Spleen (tissue), 11 donors: ENCODE data around the gene WDR4. TPM values are rescaled to one million over a fixed set of nuclear protein-coding genes. Genes with fewer than 3 reads are reported as not detected.
"Not testable (repeated sequence)": the region's sequence is repeated elsewhere in the genome, so short reads cannot be mapped to it uniquely, and the experiment has no call there.

Experiments
- DNase-seq: peaks from one replicate; pipeline ENCODE4 v3.0.0-alpha.2; 2020
- H3K27ac ChIP-seq, 8 donors: fragments of 200-600 bp; sonication (generic) in 7 of 8; 1 replicate in 4 of 8; 2 replicates in 4 of 8; pipeline versions ENCODE4 v1.5.0 to v1.8.0; 2016 to 2021; ENCODE audit warnings: inconsistent platforms in 4 of 8, mild to moderate bottlenecking in 4 of 8, moderate library complexity in 1 of 8
- H3K27me3 ChIP-seq, 7 donors: fragments of 200-600 bp; sonication (generic) in 6 of 7; replicated peaks in 1 of 7; 1 replicate in 4 of 7; 2 replicates in 3 of 7; pipeline versions ENCODE4 v1.5.0 to v1.8.0; 2016 to 2021; ENCODE audit warnings: inconsistent platforms in 3 of 7, mild to moderate bottlenecking in 1 of 7
- H3K36me3 ChIP-seq, 6 donors: fragments of 200-600 bp; sonication (generic) in 5 of 6; 1 replicate in 4 of 6; 2 replicates in 2 of 6; pipeline versions ENCODE4 v1.5.0 to v1.8.0; 2016 to 2021; ENCODE audit warnings: inconsistent platforms in 2 of 6
- H3K4me1 ChIP-seq, 6 donors: fragments of 200-600 bp; sonication (generic) in 5 of 6; 1 replicate in 3 of 6; 2 replicates in 3 of 6; pipeline versions ENCODE4 v1.5.0 to v1.8.0; 2016 to 2021; ENCODE audit warnings: inconsistent platforms in 3 of 6
- H3K4me3 ChIP-seq, 8 donors: fragments of 200-600 bp; sonication (generic) in 7 of 8; 1 replicate in 4 of 8; 2 replicates in 4 of 8; pipeline versions ENCODE4 v1.5.0 to v1.8.0; 2016 to 2021; ENCODE audit warnings: inconsistent platforms in 4 of 8, mild to moderate bottlenecking in 4 of 8, moderate library complexity in 2 of 8
- H3K9me3 ChIP-seq, 8 donors: fragments of 200-600 bp; sonication (generic) in 7 of 8; 1 replicate in 4 of 8; 2 replicates in 4 of 8; pipeline versions ENCODE4 v1.5.0 to v1.8.0; 2016 to 2021; ENCODE audit warnings: inconsistent platforms in 4 of 8
- CTCF ChIP-seq, 11 experiments: fragments of 200-600 bp in 7 of 11; fragments of 450-650 bp in 4 of 11; sonication (generic) in 4 of 11; IDR thresholded peaks in 8 of 11; conservative IDR thresholded peaks in 3 of 11; 1 replicate in 7 of 11; 2 replicates in 4 of 11; pipeline versions ENCODE4 v1.4.0 to v1.8.0; 2016 to 2021; ENCODE audit warnings: antibody characterized with exemption in 11 of 11, inconsistent platforms in 4 of 11, mild to moderate bottlenecking in 1 of 11
- POLR2A ChIP-seq, 3 donors: fragments of 450-650 bp; IDR thresholded peaks; one replicate each; pipeline ENCODE4 v1.5.1; 2017; ENCODE audit warnings: antibody characterized with exemption in 3 of 3, mild to moderate bottlenecking in 1 of 3
- POLR2AphosphoS5 ChIP-seq, 3 donors: sonication (generic); formaldehyde crosslinking; IDR thresholded peaks; one replicate each; pipeline ENCODE4 v1.5.1; 2017; ENCODE audit warnings: antibody characterized with exemption in 3 of 3
- WGBS, 5 donors: extraction: QIAGEN DNeasy Blood & Tissue Kit in 3 of 5; methylation state at CpG; one replicate each; pipeline versions ENCODE4 v1.1.5 to v1.1.7; 2013 to 2018; 5-methylcytosine and 5-hydroxymethylcytosine counted together
- intact Hi-C: fragments of 100-400 bp; cut with DNase I; formaldehyde crosslinking; loops from one replicate; pipeline ENCODE4 v1.15.0; 2023; ENCODE audit warnings: low total_unique reads
- polyA plus RNA-seq, 3 donors: library from polyadenylated mRNA; stranded (reverse); fragments of 200-250 nt; gene quantifications; one replicate each; pipeline ENCODE4 v1.2.1, GENCODE V29; 2013
- total RNA-seq, 7 donors: library from RNA; depleted of rRNA in 3 of 7; stranded (reverse); fragments of >200 nt in 3 of 7; fragmentation: NEBNext Ultra II Directional in 4 of 7; extraction: Animal tissue kit (Norgen Biotek cat#: 25700) in 4 of 7; gene quantifications; one replicate each; pipeline versions ENCODE4 v1.1.0 to v1.2.1, GENCODE V29; 2016 to 2021
- donor health status: healthy with polysubstance abuse.
- donor health status: DM: no; HTN: no; CAD: no; lungs with moderate emphysema.
- donor health status: DM: no; HTN: no; CAD: no.
- donor health status: Bipolar disorder and iron deficiency.
- donor health status: healthy.
- donor health status: DM: no; HTN: no; CAD: no.
- donor health status: DM: yes; HTN: yes; CAD: no.

The WDR4 gene
- total and polyA plus RNA-seq, 10 donors, result 6.1 to 31.3 (median 18.5) TPM

GRCh38 chr21:42849759-42850412, 29.5 kb downstream of the WDR4 start:
- peak; percentile 52 for DNase-seq
- 92 to 96% (median 95%) methylated on average over 27 to 29 of the region's 29 CpGs for WGBS, 5 donors
- H3K9me3 ChIP-seq, result no peaks in the 10 kb centered on the region
- no peaks in the 10 kb centered on the region for H3K27me3 ChIP-seq
- peaks cover 0 to 9% (median 1%) of the 10 kb centered on the region in 6 donors for H3K4me1 ChIP-seq
- no peak overlapping the region for H3K27ac ChIP-seq
- no peak for TF ChIP-seq POLR2AphosphoS5 (IDR thresholded peaks at IDR 0.05)
- TF ChIP-seq CTCF (IDR thresholded peaks at IDR 0.05 in 8 of 11, conservative IDR thresholded peaks at IDR 0.05 in 3 of 11), result no peak
- no peak for TF ChIP-seq POLR2A (IDR thresholded peaks at IDR 0.05)
- peaks cover 2 to 94% (median 86%) of the 10 kb centered on the region in 6 donors for H3K36me3 ChIP-seq
- H3K4me3 ChIP-seq, result no peak overlapping the region
- intact Hi-C loops, result no loop called here

GRCh38 chr21:42848932-42849758, 30.2 kb downstream of the WDR4 start:
- H3K36me3 ChIP-seq, result peaks cover 2 to 94% (median 85%) of the 10 kb centered on the region in 6 donors
- H3K27me3 ChIP-seq, result no peaks in the 10 kb centered on the region
- TF ChIP-seq CTCF (IDR thresholded peaks at IDR 0.05 in 8 of 11, conservative IDR thresholded peaks at IDR 0.05 in 3 of 11) (no peak), POLR2AphosphoS5 (IDR thresholded peaks at IDR 0.05) (peak in 1 of 3 donors; percentile 16), POLR2A (IDR thresholded peaks at IDR 0.05) (no peak)
- H3K4me3 ChIP-seq, result no peak overlapping the region
- intact Hi-C loops, result no loop called here
- no peak overlapping the region for H3K27ac ChIP-seq
- H3K4me1 ChIP-seq, result peaks cover 0 to 15% (median 2%) of the 10 kb centered on the region in 6 donors
- no peaks in the 10 kb centered on the region for H3K9me3 ChIP-seq
- peak; percentile 68 for DNase-seq
- 86 to 94% (median 89%) methylated on average over 44 to 54 of the region's 54 CpGs for WGBS, 5 donors

GRCh38 chr21:42848144-42848931, 31.0 kb downstream of the WDR4 start:
- H3K4me3 ChIP-seq, H3K9me3 ChIP-seq, H3K27me3 ChIP-seq, intact Hi-C loops, H3K27ac ChIP-seq: not testable (repeated sequence)
- H3K4me1 ChIP-seq, result peaks cover 0 to 15% (median 2%) of the 10 kb centered on the region in 6 donors
- 92 to 98% (median 98%) methylated on average over 67 to 95 of the region's 95 CpGs for WGBS, 5 donors
- peaks cover 2 to 94% (median 85%) of the 10 kb centered on the region in 6 donors for H3K36me3 ChIP-seq
- peak; percentile 25 for DNase-seq

GRCh38 chr21:42847726-42848125, 31.6 kb downstream of the WDR4 start:
- no peaks in the 10 kb centered on the region for H3K27me3 ChIP-seq
- DNase-seq, result peak; percentile 32
- no peak overlapping the region for H3K4me3 ChIP-seq
- no peaks in the 10 kb centered on the region for H3K9me3 ChIP-seq
- H3K4me1 ChIP-seq, result peaks cover 0 to 15% (median 2%) of the 10 kb centered on the region in 6 donors
- intact Hi-C loops, result no loop called here
- TF ChIP-seq POLR2A (IDR thresholded peaks at IDR 0.05), result no peak
- TF ChIP-seq POLR2AphosphoS5 (IDR thresholded peaks at IDR 0.05), result no peak
- TF ChIP-seq CTCF (IDR thresholded peaks at IDR 0.05 in 8 of 11, conservative IDR thresholded peaks at IDR 0.05 in 3 of 11), result no peak
- WGBS, 5 donors, result 93 to 98% (median 95%) methylated on average over 4 of the region's 4 CpGs
- H3K36me3 ChIP-seq, result peaks cover 2 to 94% (median 81%) of the 10 kb centered on the region in 6 donors
- H3K27ac ChIP-seq, result no peak overlapping the region
